ENCODE measurements around the gene RPL22L1.
"Not testable (repeated sequence)": the region's sequence is repeated elsewhere in the genome, so short reads cannot be mapped to it uniquely, and the experiment has no call there.

Gene RPL22L1

GRCh38 chr3:170869645-170870593 is at the start of gene RPL22L1:
Gene RPL22L1 (minus strand): TSS chr3:170870195. CDS start chr3:170870167, 28 bp downstream.
- DNase-seq = peak; percentile 98

DNA sequence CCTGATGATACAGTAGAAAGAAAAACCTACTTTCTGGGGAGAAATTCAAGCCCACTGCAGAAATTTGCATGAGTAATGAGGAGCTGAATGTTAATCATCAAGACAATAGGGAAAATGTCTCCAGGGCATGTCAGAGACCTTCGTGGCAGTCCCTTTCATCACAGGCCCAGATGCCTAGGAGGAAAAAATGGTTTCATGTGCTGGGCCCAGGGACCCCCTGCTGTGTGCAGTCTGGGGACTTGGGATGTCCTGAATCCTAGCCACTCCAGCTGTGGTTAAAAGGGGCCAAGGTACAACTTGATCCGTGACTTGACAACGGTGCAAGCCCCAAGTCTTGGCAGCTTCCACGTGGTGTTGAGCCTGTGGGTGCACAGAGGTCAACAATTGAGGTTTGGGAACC is 48.7 kb upstream of the RPL22L1 start:
- DNase-seq = no peak

DNA sequence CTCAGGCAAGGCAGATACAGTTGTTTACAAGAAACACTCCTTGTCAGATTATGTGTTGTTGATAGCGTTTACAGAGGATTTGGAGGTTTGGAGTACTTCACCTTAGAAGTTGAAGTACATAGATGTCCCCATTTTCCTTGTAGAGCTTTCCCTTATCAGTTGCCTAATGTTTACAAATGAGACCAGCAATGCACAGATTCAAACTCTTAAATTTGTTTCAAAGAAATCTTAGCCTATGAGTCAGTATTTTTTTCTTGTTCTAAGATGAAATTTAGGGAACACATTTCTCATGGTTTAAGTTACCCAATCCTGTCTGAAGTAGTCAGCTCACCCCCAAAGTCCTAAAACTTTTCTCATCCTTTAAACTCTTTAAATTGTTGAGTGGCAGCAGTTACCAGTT is 44.7 kb upstream of the RPL22L1 start:
- DNase-seq = no peak

GRCh38 chr3:170914212-170914611 is 44.2 kb upstream of the RPL22L1 start:
- no peak for DNase-seq

- DNase-seq = no peak
Measured at GRCh38 chr3:170911051-170911450, 41.1 kb upstream of the RPL22L1 start.

DNA sequence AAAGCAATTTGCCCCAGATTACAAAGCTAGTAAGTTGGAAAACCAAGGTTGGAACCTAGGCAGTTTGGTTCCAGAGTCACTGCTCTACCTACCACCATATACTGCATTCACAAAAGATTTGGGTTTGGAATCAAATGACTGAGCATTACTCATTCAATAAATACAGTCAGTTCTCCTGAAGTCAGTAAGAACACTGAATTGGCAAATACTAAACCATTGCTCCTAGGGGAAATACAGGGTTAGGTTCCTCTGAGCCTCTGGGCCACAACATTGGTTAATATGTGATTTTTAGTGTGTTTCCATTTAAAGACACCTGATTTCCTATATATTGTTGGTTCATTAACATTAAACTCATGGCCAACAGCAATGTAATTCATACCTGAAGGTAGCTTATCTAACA is 40.5 kb upstream of the RPL22L1 start:
- no peak for DNase-seq

GRCh38 chr3:170909129-170909903 is 39.3 kb upstream of the RPL22L1 start:
- DNase-seq = peak; percentile 20

DNA sequence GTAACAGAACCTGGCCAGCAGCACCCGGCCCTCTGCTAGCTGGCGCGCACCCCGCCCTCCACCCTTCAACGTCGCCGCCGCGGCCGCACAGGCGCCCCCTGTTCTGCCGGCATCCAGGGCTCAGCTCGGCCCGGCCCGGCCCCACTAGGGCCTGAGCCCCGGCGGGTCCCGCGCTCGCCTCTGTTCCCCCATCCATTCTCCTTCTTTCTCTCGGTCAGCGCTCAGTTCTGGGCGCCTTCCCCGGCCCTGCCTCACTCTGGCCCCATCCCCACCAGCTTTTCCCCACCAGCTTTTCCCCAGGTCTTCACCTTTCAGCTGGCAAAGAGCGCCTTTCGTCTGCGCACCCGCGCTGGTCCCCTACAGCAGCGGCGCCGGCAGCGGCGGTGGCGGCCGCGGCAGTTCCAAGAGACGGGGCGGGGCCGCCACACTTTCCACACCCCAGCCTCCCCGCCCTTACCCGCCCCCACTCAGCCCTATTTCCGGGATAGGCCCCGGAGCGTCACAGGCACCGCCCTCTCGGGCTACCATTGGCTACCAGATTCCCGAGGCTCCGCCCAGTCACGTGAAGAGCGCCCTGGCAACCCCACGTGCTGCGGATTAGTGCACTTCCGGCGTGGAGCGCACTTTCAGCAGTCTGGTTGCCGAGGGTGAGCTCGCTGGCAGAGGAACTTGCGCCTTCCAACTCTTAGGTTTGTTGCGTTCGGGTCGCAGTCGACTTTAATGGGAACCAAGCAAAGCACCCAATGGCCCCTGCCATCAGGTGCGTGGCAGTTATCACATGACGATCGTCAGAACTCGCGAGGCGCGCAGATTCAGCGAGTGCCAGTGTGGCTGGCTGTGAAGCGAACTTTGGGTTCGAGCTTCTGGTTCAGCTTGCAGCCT is 38.5 kb upstream of the RPL22L1 start, which contains the start of gene EIF5A2:
Gene EIF5A2 (minus strand): TSS at position 403 of the 882 bp plus-strand sequence. CDS start 831 bp downstream, outside the sequence.
- peak; percentile 99 for DNase-seq

GRCh38 chr3:170907637-170908234 is 37.7 kb upstream of the RPL22L1 start:
- DNase-seq = peak; percentile 52

DNA sequence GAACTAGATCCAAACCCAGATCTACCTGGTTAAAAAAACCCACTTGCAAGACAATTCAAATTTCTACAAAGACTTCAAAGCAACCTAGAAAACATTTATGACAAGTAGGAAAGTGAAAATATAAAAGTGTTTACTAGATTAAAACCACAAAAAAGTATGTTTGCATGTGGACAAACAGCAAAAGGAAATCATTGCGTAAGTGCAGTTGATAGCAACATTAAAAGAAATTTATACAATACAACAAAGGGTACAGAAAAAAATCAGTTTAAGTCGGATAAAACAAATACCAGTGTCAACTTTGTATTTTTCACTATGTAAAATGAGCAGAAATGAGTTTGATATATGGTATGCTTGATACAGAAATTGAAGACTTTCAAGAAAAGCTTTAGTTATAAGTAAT is 35.9 kb upstream of the RPL22L1 start:
- no peak for DNase-seq

DNA sequence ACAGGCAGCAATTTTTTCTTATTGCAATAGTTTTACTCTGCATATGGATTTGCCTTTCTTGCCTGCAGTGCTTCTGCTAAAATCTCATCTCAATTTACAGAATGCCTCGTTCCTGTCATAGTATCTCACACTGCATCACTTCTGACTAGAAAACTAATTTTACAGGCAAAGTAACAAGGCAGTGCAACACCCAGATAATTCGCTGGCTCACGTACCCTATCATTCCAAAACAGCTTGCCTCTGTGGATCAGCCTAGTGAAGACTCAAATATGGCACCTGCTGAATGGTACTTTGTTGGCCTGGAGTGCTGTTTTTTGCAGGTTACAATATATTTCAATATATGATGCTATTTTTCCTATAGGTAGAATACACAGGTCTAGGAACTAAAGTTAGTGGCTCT is 33.1 kb upstream of the RPL22L1 start:
- peak; percentile 49 for DNase-seq

DNA sequence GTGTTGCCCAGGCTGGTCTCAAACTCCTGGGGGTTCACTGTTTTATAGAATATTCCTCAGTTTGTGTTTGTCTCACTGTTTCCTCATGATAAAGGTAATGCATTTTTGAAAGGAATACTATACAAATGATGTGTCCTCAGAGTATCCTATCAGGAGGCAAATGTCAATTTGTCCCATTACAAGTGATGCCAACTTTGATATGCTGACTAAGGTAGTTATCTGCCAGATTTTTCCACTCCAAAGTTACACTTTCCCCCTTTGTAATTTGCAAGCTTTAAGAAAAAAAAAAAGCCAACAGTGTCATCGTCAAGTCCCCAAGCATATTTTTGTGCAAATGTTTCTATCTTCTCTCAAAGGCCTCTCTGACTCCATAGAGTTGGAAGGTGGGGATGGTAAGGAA is 29.5 kb upstream of the RPL22L1 start:
- DNase-seq = no peak

DNA sequence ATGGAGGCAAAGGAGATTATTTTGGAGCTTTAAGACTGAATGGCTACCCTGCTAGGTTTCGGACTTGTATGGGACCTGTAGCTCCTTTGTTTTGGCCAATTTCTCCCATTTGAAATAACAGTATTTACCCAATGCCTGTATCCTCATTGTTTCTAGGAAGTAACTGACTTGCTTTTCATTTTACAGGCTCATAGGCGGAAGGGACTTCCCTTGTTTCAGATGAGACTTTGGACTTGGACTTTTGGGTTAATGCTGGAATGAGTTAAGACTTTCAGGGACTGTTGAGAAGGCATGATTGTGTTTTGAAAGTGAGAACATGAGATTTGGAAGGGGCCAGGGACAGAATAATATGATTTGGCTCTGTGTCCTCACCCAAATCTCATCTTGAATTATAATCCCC is 28.0 kb upstream of the RPL22L1 start:
- DNase-seq = no peak

GRCh38 chr3:170897199-170897598 is 27.2 kb upstream of the RPL22L1 start:
- DNase-seq = not testable (repeated sequence)

DNA sequence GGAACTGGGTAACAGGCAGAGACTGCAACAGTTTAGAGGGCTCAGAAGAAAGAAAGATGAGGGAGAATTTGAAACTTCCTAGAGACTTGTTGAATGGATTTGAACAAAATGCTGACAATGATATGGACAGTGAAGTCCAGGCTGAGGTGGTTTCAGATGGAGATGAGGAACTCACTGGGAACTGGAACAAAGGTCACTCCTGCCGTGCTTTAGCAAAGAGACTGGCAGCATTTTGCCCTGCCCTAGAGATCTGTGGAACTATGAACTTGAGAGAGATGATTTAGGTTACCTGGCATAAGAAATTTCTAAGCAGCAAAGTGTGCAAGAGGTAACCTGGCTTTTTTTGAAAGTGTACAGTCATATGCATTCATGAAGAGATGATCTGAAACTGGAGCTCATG is 26.8 kb upstream of the RPL22L1 start:
- no peak for DNase-seq

DNA sequence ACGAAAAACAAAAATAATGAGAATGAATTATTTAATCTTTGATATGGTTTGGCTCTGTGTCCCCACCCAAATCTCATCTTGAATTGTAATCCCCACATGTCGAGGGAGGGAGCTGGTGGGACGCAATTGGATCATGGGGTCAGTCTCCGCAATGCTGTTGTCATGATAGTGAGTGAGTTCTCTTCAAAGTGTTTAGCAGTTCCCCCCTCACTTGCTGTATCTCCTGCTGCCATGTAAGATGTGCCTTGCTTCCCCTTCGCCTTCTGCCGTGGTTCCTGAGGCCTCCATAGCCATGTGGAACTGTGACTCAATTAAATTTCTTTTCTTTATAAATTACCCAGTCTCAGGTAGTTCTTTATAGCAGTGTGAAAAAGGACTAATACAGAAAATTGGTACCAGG is 26.3 kb upstream of the RPL22L1 start:
- DNase-seq = not testable (repeated sequence)

GRCh38 chr3:170893895-170894294 is 23.9 kb upstream of the RPL22L1 start:
- no peak for DNase-seq

- DNase-seq = no peak
Measured at GRCh38 chr3:170889630-170890029, 19.6 kb upstream of the RPL22L1 start.

GRCh38 chr3:170889132-170889531 is 19.1 kb upstream of the RPL22L1 start:
- DNase-seq = no peak

DNA sequence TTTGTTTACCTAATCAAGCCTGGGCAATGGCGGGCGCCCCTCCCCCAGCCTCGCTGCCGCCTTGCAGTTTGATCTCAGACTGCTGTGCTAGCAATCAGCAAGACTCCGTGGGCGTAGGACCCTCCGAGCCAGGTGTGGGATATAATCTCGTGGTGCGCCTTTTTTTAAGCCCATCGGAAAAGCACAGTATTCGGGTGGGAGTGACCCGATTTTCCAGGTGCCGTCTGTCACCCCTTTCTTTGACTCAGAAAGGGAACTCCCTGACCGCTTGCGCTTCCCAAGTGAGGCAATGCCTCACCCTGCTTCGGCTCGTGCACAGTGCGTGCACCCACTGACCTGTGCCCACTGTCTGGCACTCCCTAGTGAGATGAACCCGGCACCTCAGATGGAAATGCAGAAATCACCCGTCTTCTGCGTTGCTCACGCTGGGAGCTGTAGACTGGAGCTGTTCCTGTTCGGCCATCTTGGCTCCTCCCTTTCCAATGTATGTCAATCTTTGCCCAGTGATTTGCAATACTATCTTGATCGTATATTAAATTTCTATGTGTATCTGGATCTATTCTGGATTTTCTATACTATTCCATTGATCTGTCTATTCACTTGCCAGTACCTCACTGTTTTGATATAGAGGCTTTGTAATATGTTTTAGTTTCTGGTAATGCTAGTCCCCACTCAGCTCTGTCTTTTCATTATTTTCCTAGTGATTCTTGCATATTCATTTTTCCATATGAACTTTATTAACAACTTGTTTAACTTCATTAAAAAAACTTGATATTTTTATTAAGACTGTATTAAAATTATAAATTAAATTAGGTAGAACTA is 14.3 kb upstream of the RPL22L1 start:
- DNase-seq = not testable (repeated sequence)

- not testable (repeated sequence) for DNase-seq
Measured at GRCh38 chr3:170878688-170879087, 8.7 kb upstream of the RPL22L1 start.

All from hematopoietic multipotent progenitor cell treated with erythropoietin and hydrocortisone succinate and interleukin-3 and kit ligand, for 6 days (in vitro differentiated cells).